ENCODE measurements around the gene GRIK4. TPM values are rescaled to one million over a fixed set of nuclear protein-coding genes. Genes with fewer than 3 reads are reported as not detected.

The GRIK4 gene
- total and polyA plus RNA-seq, 9 of the 15 experiments (the other 6 are each of a cell fraction or from before 2014, with no cell fraction given) = not detected

DNA sequence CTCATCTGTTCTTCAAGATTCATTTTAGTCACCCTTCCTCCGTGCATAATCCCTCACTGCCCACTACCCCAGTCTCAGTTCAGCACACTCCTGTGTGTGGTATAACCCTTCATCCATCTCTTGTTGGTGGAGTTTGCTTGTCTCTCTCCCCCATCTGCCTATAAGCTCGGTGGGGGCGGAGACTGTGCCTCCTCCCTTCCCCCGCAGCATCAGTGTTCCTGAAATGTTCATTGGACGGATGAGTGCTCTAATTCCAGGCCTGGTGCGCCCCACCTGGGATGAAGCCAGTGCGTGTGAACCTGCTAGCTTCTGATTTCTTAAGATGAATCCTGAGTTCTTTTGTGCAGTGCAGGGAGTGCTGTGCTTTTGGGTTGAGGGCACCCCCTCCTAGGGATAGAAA, 100.0 kb downstream of the GRIK4 start:
- TF ChIP-seq PCBP2 (IDR thresholded peaks at IDR 0.05; ENCODE audit: low read depth, low read length, poor library complexity, severe bottlenecking) (no peak), KAT7 (CRISPR knock-in tag; IDR thresholded peaks at IDR 0.05; ENCODE audit: borderline replicate concordance) (no peak), NFIX (CRISPR knock-in tag; IDR thresholded peaks at IDR 0.05; ENCODE audit: low read depth) (no peak), ZNF143 (CRISPR knock-in tag; IDR thresholded peaks at IDR 0.05) (no peak)
- TF ChIP-seq, protein P1, sequence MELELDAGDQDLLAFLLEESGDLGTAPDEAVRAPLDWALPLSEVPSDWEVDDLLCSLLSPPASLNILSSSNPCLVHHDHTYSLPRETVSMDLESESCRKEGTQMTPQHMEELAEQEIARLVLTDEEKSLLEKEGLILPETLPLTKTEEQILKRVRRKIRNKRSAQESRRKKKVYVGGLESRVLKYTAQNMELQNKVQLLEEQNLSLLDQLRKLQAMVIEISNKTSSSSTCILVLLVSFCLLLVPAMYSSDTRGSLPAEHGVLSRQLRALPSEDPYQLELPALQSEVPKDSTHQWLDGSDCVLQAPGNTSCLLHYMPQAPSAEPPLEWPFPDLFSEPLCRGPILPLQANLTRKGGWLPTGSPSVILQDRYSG (tag; conservative IDR thresholded peaks at IDR 0.05; ENCODE audit: low read depth) = no peak
- intact Hi-C loops (cut with micrococcal nuclease) (no loop called here), in situ Hi-C loops (cut with MboI) (no loop called here)
- ATAC-seq = no peak; the same call in 2 of the 3 replicates
- ChIA-PET POLR2A (interaction anchor here (0.6 kb wide), 1 partner anchor 424 kb away, joined by 3 read pairs; no protein-coding TSS in a partner anchor), CTCF (ENCODE audit: low intra/inter-chr PET ratio) (no interaction called here)
- H3K9me1 ChIP-seq (ENCODE audit: control insufficient read depth, insufficient read depth, low read length) = no peaks in the 10 kb centered on the region
- H3K9me3 ChIP-seq (replicated peaks; ENCODE audit: control insufficient read depth, insufficient read depth, low read depth, low read length) = no peaks in the 10 kb centered on the region
- no peak for FAIRE-seq
- H3K4me2 ChIP-seq (ENCODE audit: insufficient read depth, low read length) = no peak overlapping the region
- no TSS peak for BruUV-seq (replicated peaks)
- H3K27ac ChIP-seq (ENCODE audit: extremely low read depth, low read depth, low read length) = no peak overlapping the region
- no peaks in the 10 kb centered on the region for H3K36me3 ChIP-seq (ENCODE audit: control insufficient read depth, insufficient read depth, low read length)
- no peak overlapping the region for H3K9ac ChIP-seq (ENCODE audit: insufficient read depth in 1 of 2, low read depth in 2 of 2, low read length in 2 of 2)
- H3K4me3 ChIP-seq = no peak overlapping the region
- H3K4me1 ChIP-seq (replicated peaks in 1 of 2; ENCODE audit: control insufficient read depth in 2 of 2, insufficient read depth in 2 of 2, low read length in 2 of 2) = no peaks in the 10 kb centered on the region
- no peaks in the 10 kb centered on the region for H3K79me2 ChIP-seq (ENCODE audit: control insufficient read depth, insufficient read depth, low read length)
- H4K20me1 ChIP-seq (replicated peaks; ENCODE audit: control insufficient read depth, insufficient read depth, low read length) = no peaks in the 10 kb centered on the region; the same call in 1 of the 2 replicates
- H2AFZ ChIP-seq (ENCODE audit: low read depth, low read length) = no peak overlapping the region
- under 1% methylated on average over 7 of the region's 7 CpGs for WGBS (ENCODE audit: insufficient coverage, low coverage, missing lambda C conversion rate)
- no peak for DNase-seq (ENCODE audit: extremely low read depth in 1 of 4, low spot score in 3 of 4)
- H3K27me3 ChIP-seq (ENCODE audit: control insufficient read depth in 2 of 2, insufficient read depth in 2 of 2, low read length in 2 of 2) = peaks cover 0 to 38% of the 10 kb centered on the region in 2 experiments; a peak in 4 of 5 replicates

All from K562 (cell line).